CD4-positive, alpha-beta T cell treated with Interleukin-4 for 4 hours (primary cell): Measurements from ENCODE around the gene HPSE2.
"Not testable (repeated sequence)": the region's sequence is repeated elsewhere in the genome, so short reads cannot be mapped to it uniquely, and the experiment has no call there.

Experiments
- DNase-seq: peaks from one replicate; pipeline ENCODE4 v3.0.0-alpha.2; 2020

HPSE2 gene

DNA sequence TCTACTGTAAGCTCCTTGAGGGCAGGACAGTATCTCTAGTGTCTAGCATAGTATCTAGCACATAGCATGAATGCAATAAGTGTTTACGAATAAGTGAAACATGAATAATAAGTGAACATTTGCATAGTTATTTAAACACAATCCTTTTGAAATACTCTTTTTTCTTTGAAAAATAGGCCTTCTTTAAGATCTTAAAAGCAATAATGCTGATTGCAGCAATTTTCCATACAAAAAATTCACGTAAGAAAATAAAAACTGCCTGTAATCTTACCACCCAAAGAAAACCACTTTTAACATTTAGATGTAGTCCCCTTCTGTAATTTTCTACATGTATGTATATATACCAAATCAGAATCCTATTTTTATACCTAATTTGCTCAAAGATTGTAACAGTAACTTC lies 626.4 kb downstream of the HPSE2 start:
- no peak for DNase-seq

DNA sequence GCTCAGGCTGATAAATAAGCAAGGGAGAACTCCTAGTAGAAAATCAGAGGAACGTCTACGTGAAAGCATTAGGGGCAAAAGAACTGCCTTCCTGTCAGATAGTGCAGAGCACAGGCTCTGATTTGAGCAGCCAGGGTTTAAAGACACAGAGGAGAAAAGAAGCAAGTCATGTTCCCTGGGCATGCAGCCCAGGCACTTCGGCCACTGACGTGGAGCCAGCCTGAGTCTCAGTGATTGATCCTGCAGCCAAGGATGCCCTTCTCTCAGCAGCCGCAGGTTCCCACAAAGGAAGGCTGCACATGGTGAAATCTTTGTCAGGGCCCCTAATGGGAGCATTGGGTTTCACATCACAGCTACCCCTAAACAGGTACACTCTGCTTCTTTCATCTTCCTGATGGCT lies 627.2 kb downstream of the HPSE2 start:
- no peak for DNase-seq

DNA sequence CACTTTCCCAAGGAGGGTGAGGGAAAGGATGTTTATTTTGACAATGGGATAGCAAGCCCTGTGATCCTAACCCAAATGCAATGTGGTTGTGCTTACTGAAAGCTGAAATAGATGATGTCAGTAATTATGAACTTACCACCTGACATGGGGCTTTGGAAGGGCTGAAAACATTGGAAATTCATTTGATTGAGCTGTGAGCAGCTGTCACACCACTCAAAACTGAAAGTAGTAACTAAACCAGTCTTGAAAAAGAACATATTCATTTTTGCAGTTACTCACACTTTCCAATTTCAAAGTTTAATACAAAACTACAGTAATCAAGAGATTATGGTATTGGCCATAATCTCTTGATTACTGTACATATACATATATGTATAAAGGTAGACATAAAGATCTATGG lies 633.4 kb downstream of the HPSE2 start:
- no peak for DNase-seq

DNA sequence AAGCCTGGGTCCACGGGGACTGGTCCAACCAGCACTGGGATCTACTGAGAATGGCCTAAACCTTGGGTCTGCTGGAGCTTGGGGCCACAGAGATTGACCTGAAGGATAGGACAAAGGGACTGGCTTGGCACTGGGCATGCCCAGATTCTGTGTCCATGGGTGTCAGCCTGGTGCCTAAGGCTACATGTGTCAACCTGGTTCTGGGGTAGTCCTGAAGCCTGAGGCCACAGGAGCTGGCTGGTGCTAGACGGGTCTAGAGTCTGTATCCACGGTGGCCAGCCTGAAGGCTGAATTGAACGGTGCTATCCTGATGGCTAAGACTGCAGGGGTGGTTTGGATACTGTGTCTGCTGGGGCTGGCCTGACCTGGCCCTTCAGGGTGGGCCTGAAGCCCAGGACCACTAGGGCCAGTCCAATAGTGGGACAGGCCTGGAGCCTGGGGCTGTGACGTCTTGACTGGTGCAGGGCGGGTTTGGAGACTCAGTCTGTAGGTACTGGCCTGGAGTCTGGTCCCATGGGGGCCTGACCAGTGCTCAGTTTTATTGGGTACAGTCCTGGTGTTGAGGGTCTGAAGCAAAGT lies 636.5 kb downstream of the HPSE2 start:
- DNase-seq: no peak

DNA sequence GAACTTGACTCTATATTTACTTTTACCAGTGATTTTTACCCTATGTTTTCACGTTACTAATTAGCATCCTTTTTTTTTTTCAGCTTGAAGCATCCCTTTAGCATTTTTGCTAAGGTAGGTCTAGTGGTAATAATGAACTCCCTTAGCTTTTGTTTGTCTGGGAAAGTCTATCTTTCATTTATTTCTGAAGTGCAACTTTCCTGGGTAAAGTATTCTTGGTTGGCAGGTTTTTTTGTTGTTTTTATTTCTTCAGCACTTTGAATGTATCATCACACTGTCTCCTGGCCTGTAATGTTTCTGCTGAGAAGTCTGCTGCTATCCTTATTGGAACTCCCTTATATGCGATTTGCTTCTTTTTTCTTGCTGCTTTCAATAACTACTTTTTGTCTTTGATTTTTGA lies 639.2 kb downstream of the HPSE2 start:
- no peak for DNase-seq

DNA sequence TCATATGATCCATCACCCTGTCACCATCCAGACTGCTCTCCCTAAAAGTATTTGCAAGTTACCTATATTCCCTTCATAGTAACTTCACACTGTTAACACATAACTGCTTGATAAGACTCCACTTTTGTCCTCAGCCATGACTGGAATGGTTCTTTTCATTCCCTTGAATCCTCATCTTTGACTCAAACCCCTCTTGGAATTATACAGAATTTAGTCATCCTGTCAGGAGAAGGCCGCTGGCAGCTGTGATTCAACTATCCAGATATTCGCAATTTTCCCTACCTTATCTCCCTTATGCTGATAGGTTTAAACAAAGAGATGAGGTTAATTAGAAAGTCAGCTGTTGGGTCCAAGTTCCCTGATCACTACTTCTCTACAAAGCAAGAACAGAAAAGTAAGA lies 646.0 kb downstream of the HPSE2 start:
- DNase-seq: no peak

DNA sequence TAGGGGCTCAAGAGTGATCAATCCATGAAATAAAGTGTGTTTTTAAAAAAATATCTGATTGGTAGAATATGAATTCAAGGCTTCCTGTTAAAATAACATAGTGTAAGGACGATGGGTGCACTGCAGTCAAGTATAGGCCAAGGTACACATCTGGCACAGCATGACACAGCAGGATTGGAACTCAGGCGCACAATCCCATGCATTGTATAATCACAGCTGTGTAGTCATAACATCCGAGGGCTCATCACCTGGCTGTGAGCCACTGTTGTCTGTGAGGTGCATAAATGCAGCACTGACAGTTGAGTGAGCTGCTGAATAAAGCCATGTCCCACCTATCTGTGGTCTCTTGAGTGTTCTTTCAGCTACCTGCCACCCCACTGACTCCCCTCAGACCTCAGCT lies 646.6 kb downstream of the HPSE2 start:
- DNase-seq: no peak

DNA sequence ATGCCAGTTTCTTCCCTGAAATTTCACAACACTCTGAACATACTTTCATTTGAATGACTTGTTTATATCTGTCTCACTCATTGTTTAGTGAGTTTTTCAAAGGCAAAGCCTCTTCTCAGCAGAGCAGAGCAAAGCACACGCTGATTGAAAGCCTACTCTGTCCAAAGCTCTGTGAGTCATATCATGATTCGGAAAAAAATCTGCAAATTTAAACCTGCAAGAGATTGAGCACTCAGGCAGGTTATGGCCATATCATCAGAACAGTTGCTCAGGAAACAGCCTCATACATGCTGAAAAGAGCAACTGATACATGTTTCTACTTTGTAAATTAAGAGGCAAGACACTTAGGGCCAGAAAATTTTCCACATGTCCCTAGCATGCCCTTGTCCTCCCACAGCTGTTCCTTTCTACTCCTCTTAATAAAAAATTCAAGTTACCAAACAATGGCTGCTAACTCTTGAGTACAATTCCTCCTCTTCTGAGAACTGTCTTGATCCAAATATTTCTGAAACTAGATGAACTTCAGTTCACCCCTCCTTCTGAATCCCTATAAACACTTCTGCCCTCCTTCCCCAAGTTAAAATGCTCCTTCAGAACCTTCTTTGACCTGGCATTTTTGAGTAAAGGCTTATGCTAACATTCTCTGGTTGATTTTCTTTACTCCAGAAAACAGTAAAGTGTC lies 648.4 kb downstream of the HPSE2 start:
- DNase-seq: no peak

DNA sequence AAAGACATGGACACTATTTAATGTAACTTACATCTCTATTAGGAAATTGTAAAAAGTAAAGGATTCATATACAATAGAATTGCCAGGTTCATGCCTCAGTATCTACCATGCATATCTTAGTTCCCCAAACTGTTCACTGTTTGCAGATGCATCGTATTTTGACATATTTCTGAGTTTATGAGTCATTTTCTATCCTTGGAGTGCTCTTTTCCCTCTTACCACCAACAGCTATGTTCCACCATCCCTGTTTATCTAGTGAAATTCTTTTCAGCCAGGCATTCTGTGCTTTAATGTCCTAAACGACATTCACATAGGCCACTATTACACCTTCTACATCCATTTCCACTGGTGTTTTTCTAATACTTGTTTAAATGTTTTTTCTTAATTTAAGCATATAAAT lies 649.6 kb downstream of the HPSE2 start:
- no peak for DNase-seq

DNA sequence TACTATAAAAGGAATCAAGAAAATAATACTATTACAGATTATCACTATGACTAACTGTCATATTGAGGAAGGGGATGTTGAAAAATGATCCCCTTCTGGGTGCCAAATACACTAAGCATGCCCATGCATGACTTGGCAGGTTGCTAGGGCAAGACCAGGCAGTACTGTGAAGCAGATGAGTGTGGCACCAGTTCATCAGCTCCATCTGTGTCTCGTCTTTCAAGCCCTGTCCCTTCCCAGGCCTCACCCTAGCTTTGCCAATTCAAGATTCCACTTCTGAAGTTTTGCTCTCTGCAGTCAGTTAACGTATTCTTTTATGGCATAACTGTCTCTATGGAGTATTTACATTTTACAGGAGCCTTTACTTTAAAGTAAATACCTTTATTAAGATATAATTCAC lies 653.3 kb downstream of the HPSE2 start:
- DNase-seq: no peak

DNA sequence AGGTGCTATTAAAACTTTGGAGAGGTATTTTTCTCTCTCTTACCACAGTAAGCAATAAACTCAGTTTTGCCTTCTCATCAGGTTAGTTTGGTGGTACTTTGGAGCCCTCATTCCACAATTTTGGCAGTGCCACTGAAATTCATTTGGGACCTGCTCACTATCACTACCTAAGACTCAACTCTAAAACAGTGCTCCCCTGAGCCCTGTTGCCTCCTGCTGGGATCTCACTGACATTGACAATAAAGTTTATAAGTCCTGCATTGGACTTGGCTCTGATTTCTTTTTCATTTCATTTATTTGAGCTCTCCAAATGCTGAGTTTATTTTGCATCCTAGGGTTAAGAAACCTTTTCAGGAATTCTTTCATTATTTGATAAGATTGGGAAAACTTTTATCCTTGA lies 658.1 kb downstream of the HPSE2 start:
- DNase-seq: no peak

DNA sequence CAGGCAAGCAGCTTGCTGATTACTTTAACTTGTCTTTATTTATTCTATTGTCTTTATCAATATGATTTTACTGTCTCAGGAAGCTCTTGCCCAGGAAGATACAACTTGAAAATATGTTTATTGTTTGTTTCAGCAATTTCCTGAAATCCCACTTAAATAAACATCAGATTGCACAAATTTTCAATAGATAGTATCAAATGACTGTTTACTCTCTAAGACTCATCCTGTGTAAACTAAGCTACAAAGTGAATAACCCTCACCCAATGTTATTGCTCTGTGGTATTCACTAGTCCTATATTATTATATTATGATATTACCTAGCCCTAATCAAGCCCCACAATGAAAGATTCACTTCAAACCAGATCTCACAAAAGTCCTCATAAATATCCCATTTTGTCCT lies 658.5 kb downstream of the HPSE2 start:
- no peak for DNase-seq

DNA sequence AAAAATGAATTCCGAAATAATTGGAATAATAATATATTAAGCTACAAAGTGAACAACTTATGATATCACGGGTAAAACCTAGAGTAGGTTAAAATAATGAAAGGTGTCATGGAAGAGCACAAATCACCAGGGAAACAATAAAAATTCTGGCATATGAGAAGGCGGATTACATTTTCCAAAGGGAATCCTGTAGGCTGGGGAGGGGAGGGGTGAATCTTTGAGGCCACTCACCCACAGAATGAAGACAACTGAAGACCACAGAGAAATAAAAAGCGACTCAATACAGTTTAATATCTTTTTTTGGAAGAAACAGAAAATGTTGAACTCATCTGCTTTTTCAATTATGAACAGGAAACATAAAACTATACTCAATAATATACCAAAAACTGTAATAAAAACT lies 659.6 kb downstream of the HPSE2 start:
- no peak for DNase-seq

DNA sequence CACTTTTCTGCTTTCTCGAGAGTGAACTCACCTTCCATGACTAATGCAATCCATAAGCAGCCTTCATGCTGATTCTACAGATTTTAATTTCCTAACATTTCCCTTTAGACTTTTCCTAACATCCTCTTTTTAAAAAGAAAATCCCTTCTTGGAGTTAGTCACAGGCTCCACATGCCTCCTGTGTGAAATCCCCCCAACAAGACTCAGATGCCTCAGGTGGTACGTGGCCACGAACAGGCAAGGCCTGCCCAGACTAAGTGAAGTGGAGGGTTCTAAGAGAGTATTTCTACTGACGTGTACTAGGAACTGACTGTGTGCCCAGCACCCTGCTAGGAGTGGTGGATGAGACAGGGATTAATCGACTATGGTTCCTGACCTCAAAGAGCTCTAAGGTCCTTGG lies 663.1 kb downstream of the HPSE2 start:
- no peak for DNase-seq

DNA sequence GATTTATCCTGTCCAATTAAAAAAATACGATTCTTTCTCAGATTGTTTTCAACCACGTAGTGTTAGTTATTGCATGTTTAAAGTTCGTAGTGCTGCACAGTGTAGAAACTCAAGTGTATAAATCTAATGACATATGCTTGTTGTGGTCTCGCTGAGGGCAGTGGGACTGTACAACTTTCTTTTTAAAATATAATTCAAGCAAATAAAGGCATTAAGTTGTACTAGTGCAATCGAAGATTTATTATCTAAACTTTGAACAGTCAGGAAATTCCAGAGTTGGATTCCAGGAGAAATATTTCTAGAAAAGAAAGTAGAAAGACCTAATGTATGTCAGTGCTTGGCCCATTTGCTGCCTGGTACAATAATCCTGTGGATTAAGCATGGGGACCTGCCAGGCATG lies 664.8 kb downstream of the HPSE2 start:
- no peak for DNase-seq

DNA sequence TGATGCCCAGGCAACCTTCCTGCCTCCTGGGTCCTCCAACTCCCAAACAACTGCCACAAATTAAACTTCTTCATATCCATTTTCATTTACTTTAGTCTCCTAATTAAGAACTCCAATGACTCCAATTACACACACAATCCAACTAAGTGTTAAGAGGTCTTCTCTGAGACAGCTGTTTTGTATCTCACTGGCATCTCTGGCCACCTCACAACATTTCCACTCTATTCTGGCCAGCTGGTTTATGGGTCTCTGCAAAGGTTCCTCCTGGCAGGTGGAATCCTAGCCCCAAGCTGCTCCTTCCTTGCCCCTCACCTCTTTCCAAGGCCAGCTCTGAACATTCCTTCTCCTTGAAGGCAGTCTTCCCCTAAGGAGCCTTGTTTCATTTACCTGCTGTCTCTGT lies 665.8 kb downstream of the HPSE2 start:
- no peak for DNase-seq

DNA sequence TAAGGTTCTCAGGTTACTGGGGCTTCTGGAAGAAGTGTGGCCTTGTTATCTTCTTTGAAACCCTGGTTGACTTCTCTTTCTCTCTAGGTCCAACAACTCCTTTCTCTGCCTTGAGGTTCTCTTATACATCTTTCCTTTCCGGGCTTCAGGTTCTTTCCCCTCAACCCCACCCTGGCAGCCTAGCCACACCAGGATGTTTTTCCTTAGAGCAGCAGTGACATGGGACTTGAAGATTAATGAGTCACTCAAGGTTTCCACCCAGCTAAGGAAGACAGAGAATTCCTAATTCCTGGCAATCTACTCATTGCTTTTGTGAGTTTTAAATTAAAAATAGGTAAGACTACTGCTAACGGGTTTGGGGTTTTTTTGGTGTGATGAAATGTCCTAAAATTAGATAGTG lies 667.1 kb downstream of the HPSE2 start:
- no peak for DNase-seq

DNA sequence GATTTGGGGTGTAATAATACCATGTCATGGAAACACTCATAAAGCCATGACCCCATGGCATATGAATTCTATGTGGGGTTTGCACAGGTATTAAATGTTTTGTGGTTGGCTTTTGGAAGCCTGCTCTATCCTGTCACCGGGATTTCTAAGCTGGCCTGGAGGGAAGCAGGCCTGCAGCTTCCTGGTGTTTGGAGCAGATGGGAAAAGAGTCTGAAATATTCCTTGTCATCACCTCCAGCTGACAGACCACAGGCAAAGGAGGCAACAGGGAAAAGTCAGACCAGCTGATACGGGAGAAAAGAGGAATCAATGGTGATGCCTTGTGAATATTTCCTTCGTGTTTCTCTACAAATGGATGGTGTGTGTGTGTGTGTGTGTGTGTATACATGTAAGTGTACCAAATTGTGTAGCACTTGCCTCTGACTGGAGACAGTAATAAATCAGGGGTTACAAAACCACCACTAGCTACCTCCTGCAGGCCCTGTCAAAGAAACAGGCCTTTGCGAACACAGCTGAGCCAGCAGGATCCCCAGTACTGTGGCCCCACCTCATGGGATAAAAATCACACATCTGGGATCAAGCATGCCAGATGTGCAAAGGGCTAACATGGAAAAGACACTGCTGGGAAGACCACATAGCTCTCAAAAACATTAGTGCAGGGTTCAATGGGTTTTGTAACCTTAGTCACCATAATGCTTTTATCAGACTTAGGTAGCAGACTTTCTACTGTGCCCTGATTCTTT lies 668.1 kb downstream of the HPSE2 start:
- DNase-seq: no peak

DNA sequence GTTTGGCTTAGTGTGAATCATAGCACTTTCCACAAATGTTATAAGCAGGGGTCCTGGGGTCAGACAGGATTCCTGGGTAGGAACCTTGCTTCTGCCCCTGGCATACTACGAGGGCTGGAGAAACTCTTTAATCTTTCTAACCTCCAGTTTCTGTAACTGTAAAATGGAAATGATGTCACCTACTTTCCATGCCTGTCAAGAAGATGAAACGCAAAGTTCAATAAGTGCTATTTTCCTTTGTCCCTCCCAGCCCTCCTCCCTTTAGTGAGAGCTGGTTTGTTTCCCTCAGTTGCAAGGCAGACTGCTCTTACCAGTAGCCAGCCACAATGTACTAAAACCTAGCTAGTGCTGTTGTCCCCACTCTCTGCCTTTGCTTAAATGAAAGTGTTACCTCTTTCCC lies 671.8 kb downstream of the HPSE2 start:
- no peak for DNase-seq

DNA sequence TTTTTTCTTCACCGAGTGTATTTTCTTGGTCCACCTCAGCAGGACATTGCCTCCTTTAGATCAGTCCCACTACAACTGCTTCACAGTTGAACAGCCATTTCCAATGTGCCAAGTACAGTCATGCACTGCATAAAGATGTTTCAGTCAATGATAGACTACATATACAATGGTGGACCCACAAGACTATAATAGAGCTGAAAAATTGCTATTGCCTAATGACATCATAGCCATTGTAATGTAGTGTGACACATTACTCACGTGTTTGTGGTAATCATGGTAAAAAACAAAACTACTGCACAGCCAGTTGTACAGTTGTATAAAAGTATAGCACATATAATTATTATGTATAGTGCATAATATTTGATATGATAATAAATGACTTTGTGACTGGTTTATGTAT lies 675.1 kb downstream of the HPSE2 start:
- no peak for DNase-seq

DNA sequence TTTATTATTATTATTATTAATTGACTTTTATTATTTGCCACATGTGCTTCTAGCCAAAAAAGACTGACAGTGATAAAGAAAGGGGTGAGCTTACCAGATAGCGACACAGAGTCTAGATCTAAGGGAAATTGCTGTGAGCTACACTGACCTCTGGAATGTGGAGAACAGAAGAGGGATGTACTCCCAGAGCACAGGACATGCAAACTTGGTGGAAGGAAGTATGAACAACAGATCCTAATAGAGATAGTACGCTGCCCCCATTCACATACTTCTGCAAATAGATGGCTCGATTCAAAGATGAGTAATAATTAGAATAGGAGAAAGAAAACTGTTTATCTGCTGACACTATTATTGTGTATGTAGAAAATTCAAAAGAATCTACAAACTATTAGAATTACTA lies 679.6 kb downstream of the HPSE2 start:
- DNase-seq: no peak

DNA sequence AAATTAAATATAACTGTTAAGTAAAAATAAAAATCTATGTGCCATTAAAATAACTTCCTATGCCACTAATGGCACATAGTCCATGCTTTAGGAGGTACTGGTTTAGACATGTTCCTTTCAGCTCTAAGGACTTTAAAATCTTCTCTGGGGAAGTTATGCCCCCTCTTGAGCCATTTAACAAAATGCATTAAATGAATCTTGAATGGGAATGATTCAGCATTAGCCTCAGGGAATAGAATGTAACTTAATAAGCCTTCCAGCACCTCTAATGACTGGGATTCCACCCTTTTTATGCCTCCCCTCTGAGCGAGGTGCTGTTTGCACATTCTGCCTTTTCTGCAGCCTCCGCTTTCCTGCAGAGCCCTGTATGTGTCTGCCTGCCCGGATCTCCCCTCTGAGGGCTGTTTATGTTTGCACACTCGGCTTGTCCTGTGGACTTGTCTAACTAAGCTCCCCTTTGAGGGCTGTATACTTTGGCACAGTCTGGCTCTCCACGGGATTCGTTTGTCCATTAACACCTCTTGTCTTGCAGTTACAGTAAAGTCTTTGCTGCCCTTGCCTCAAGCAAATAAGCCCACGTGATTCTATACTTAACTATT lies 680.5 kb downstream of the HPSE2 start:
- DNase-seq: no peak

DNA sequence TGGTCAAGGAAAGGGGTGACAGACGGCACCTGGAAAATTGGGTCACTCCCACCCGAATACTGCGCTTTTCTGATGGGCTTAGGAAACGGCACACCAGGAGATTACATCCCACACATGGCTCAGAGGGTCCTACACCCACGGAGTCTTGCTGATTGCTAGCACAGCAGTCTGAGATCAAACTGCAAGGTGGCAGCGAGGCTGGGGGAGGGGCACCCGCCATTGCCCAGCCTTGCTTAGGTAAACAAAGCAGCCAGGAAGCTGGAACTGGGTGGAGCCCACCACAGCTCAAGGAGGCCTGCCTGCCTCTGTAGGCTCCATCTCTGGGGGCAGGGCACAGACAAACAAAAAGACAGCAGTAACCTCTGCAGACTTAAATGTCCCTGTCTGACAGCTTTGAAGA lies 694.1 kb downstream of the HPSE2 start:
- DNase-seq: not testable (repeated sequence)

DNA sequence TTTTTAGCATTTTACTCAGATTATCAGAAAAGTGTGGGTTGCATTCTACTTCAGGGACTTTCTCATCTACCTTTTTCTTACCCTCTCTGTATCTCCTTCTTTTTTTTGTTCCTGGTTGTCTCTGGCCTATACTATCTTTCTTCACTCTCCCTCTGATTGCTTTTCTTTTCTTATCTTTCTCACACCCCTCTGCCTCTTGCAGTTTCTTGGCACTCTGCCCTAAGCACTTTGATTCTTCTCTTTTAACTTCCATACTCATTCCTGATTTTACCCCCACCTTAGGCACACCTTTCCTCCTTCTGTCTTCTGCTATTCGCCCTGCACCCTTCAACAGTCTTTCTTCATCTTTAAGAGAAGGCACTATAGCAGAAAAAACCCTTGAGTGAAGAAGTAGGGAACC lies 696.1 kb downstream of the HPSE2 start:
- no peak for DNase-seq
